Measurements from ENCODE around the gene CDK6. TPM values are rescaled to one million over a fixed set of nuclear protein-coding genes. Genes with fewer than 3 reads are reported as not detected.

CDK6 gene
- total RNA-seq, 2 experiments from 2014 or later: 130 to 138 TPM

- peaks cover 85% of the 10 kb centered on the region for H3K4me1 Mint-ChIP-seq (ENCODE audit: low read depth)
- TF ChIP-seq CTCF (IDR thresholded peaks at IDR 0.05): no peak
- peaks cover 40% of the 10 kb centered on the region for H3K36me3 Mint-ChIP-seq (ENCODE audit: low read depth)
- ChIA-PET CTCF (interaction anchor here (2.0 kb wide), 1 partner anchor 27 kb away, joined by 7 read pairs; no protein-coding TSS in a partner anchor), POLR2A (interaction anchor here (0.7 to 1.6 kb wide), 5 partner anchors 15 to 188 kb away, joined by 3 to 4 read pairs (median 3); partner anchors contain the start of gene CDK6)
- peak; percentile 66 for ATAC-seq
- intact Hi-C loops (cut with micrococcal nuclease): loop anchor here (2.0 kb wide), 1 partner anchor 13 kb away; no protein-coding TSS in a partner anchor
- DNase-seq: no peak
- no peaks in the 10 kb centered on the region for H3K9me3 Mint-ChIP-seq
- H3K27ac Mint-ChIP-seq: peak overlapping the region; percentile 92
- no peaks in the 10 kb centered on the region for H3K27me3 Mint-ChIP-seq
- no peak overlapping the region for H3K4me3 Mint-ChIP-seq
These were observed 188.3 kb downstream of the CDK6 start for GRCh38 chr7:92648067-92648466.

GRCh38 chr7:92647652-92648051 lies 188.7 kb downstream of the CDK6 start:
- TF ChIP-seq CTCF (IDR thresholded peaks at IDR 0.05): no peak
- H3K27ac Mint-ChIP-seq: peak overlapping the region; percentile 92
- H3K27me3 Mint-ChIP-seq: no peaks in the 10 kb centered on the region
- ATAC-seq: no peak
- peaks cover 41% of the 10 kb centered on the region for H3K36me3 Mint-ChIP-seq (ENCODE audit: low read depth)
- DNase-seq: no peak
- CTCF ChIA-PET: no interaction called here
- no peak overlapping the region for H3K4me3 Mint-ChIP-seq
- H3K4me1 Mint-ChIP-seq (ENCODE audit: low read depth): peaks cover 85% of the 10 kb centered on the region
- POLR2A ChIA-PET: interaction anchor here (0.7 to 1.2 kb wide), 4 partner anchors 15 to 25 kb away, joined by 3 read pairs; no protein-coding TSS in a partner anchor
- no peaks in the 10 kb centered on the region for H3K9me3 Mint-ChIP-seq
- intact Hi-C loops (cut with micrococcal nuclease): loop anchor here (2.0 kb wide), 1 partner anchor 13 kb away; no protein-coding TSS in a partner anchor

- intact Hi-C loops (cut with micrococcal nuclease): no loop called here
- CTCF ChIA-PET: no interaction called here
- Mint-ChIP-seq H3K27ac (peak overlapping the region; percentile 92), H3K27me3 (no peaks in the 10 kb centered on the region), H3K4me3 (no peak overlapping the region), H3K4me1 (ENCODE audit: low read depth) (peaks cover 86% of the 10 kb centered on the region), H3K36me3 (ENCODE audit: low read depth) (peaks cover 41% of the 10 kb centered on the region), H3K9me3 (no peaks in the 10 kb centered on the region)
- ATAC-seq: no peak
- DNase-seq: no peak
- no peak for TF ChIP-seq CTCF (IDR thresholded peaks at IDR 0.05)
- POLR2A ChIA-PET: interaction anchor here (0.7 to 1.2 kb wide), 3 partner anchors 15 to 24 kb away, joined by 3 read pairs; no protein-coding TSS in a partner anchor
These were observed 189.3 kb downstream of the CDK6 start for GRCh38 chr7:92647011-92647625.

GRCh38 chr7:92645114-92646061 lies 191.0 kb downstream of the CDK6 start:
- TF ChIP-seq CTCF (IDR thresholded peaks at IDR 0.05): no peak
- Mint-ChIP-seq H3K36me3 (ENCODE audit: low read depth) (peaks cover 43% of the 10 kb centered on the region), H3K4me1 (ENCODE audit: low read depth) (peaks cover 91% of the 10 kb centered on the region), H3K9me3 (no peaks in the 10 kb centered on the region), H3K27me3 (no peaks in the 10 kb centered on the region), H3K27ac (peak overlapping the region; percentile 92), H3K4me3 (no peak overlapping the region)
- ChIA-PET CTCF (interaction anchor here (1.1 to 1.6 kb wide), 6 partner anchors 9 to 187 kb away, joined by 3 to 9 read pairs (median 5); no protein-coding TSS in a partner anchor), POLR2A (interaction anchor here (0.6 to 3.1 kb wide), 7 partner anchors 10 to 189 kb away, joined by 3 to 17 read pairs (median 4); no protein-coding TSS in a partner anchor)
- peak; percentile 29 for ATAC-seq
- intact Hi-C loops (cut with micrococcal nuclease): no loop called here
- peak; percentile 43 for DNase-seq

Measured in activated CD8-positive, alpha-beta T cell treated with anti-CD3 and anti-CD28 coated beads for 36 hours (primary cell).